IPS DF 4.7 (cell line): ENCODE results near the gene LRRC18.

Experiments used
- DNase-seq: peaks from one replicate; pipeline ENCODE4 v3.0.0-alpha.2; 2013; ENCODE audit warnings: low spot score; ENCODE audit errors: extremely low read depth

LRRC18 gene

GRCh38 chr10:48882881-48883280 is 56.8 kb downstream of the LRRC18 start:
- no peak for DNase-seq

- no peak for DNase-seq
Measured at GRCh38 chr10:48881937-48882336, 57.7 kb downstream of the LRRC18 start.

- no peak for DNase-seq
Measured at GRCh38 chr10:48880016-48880705, 59.5 kb downstream of the LRRC18 start.

GRCh38 chr10:48879451-48879850 is 60.2 kb downstream of the LRRC18 start:
- no peak for DNase-seq

GRCh38 chr10:48878091-48878490 is 61.5 kb downstream of the LRRC18 start:
- DNase-seq = no peak

- DNase-seq = no peak
Measured at GRCh38 chr10:48872234-48872633, 67.4 kb downstream of the LRRC18 start.
